CD4-positive, alpha-beta T cell (primary cell): ENCODE data around the gene SIRT4. TPM values are rescaled to one million over a fixed set of nuclear protein-coding genes. Genes with fewer than 3 reads are reported as not detected.

Experiments used
- ATAC-seq: fragments of 200-7000 bp; cut with Tn5 transposase; one replicate; pipeline ENCODE4 v1.10.0; 2022; ENCODE audit warnings: mild to moderate bottlenecking; ENCODE audit not compliant: poor library complexity
- CTCF ChIA-PET: fragments of 350-600 bp; sonication (Branson Sonifier 250); formaldehyde crosslinking; loops from one replicate; lab custom pipeline; 2021; ENCODE audit warnings: antibody characterized with exemption, inconsistent platforms; lab: Charles Lee
- POLR2A ChIA-PET: fragments of 350-600 bp; sonication (Branson Sonifier 250); formaldehyde crosslinking; loops from one replicate; lab custom pipeline; 2021; ENCODE audit warnings: antibody characterized with exemption, inconsistent platforms; lab: Charles Lee
- DNase-seq, 14 experiments: peaks; one replicate each; pipeline ENCODE4 v3.0.0-alpha.2; 2013 to 2020; ENCODE audit warnings: mixed read lengths in 2 of 14
- H3K27ac ChIP-seq, 2 donors: one replicate each; pipeline versions ENCODE4 v1.5.1 to v1.7.0; 2013; ENCODE audit warnings: low read length in 2 of 2, low read depth in 1 of 2, mild to moderate bottlenecking in 1 of 2
- H3K27me3 ChIP-seq, 2 experiments: 1 replicate in 1 of 2; 2 replicates in 1 of 2; pipeline versions ENCODE4 v1.6.1 to v1.7.0; 2013; ENCODE audit warnings: low read length in 2 of 2, control low read depth in 1 of 2, mild to moderate bottlenecking in 1 of 2, moderate library complexity in 1 of 2; ENCODE audit not compliant: insufficient read depth in 2 of 2, control insufficient read depth in 1 of 2
- H3K36me3 ChIP-seq: one replicate; pipeline ENCODE4 v1.6.1; 2013; ENCODE audit warnings: low read length, control low read depth; ENCODE audit not compliant: insufficient read depth
- H3K4me1 ChIP-seq: one replicate; pipeline ENCODE4 v1.6.1; 2013; ENCODE audit warnings: low read length, control low read depth; ENCODE audit not compliant: insufficient read depth
- H3K4me3 ChIP-seq: one replicate; pipeline ENCODE4 v1.5.1; 2013; ENCODE audit warnings: mild to moderate bottlenecking, low read length, moderate library complexity
- H3K9me3 ChIP-seq, 2 experiments: 1 replicate in 1 of 2; 2 replicates in 1 of 2; pipeline versions ENCODE4 v1.6.1 to v1.7.0; 2013; ENCODE audit warnings: low read length in 2 of 2, mild to moderate bottlenecking in 2 of 2, control low read depth in 1 of 2, moderate library complexity in 1 of 2; ENCODE audit not compliant: control insufficient read depth in 1 of 2, insufficient read depth in 1 of 2
- H3K27ac Mint-ChIP-seq: one replicate; pipeline ENCODE4 v1.8.0; 2020; ENCODE audit warnings: mixed read lengths
- H3K27me3 Mint-ChIP-seq: one replicate; pipeline ENCODE4 v1.8.0; 2021; ENCODE audit warnings: mixed read lengths
- H3K36me3 Mint-ChIP-seq: one replicate; pipeline ENCODE4 v1.8.0; 2021; ENCODE audit warnings: low read depth, mixed read lengths
- H3K4me1 Mint-ChIP-seq: one replicate; pipeline ENCODE4 v1.8.0; 2021; ENCODE audit warnings: low read depth, mixed read lengths
- H3K4me3 Mint-ChIP-seq: one replicate; pipeline ENCODE4 v1.8.0; 2020; ENCODE audit warnings: mild to moderate bottlenecking, mixed read lengths
- H3K9me3 Mint-ChIP-seq: one replicate; pipeline ENCODE4 v1.8.0; 2020; ENCODE audit warnings: mixed read lengths
- intact Hi-C, 2 experiments: fragments of 100-400 bp; cut with DNase I in 1 of 2; cut with micrococcal nuclease in 1 of 2; formaldehyde crosslinking; loops; one replicate each; pipeline versions ENCODE4 v1.15.1 to v1.9.0; 2023 to 2025; cut with DNase I, micrococcal nuclease
- total RNA-seq, 174 experiments: library from RNA in 2 of 174; stranded (reverse) in 2 of 174; gene quantifications; one replicate each; pipeline ENCODE4 v1.2.3 and lab custom pipeline; 2021 to 2026
- TF ChIP-seq, protein P1 (sequence below): fragments of 200-600 bp; IDR thresholded peaks from one replicate; pipeline ENCODE4 v1.8.0; 2022; ENCODE audit warnings: antibody characterized with exemption, mild to moderate bottlenecking

SIRT4 gene
- total RNA-seq, 2 experiments from 2014 or later, result 0.59 TPM; not detected in 1

DNA sequence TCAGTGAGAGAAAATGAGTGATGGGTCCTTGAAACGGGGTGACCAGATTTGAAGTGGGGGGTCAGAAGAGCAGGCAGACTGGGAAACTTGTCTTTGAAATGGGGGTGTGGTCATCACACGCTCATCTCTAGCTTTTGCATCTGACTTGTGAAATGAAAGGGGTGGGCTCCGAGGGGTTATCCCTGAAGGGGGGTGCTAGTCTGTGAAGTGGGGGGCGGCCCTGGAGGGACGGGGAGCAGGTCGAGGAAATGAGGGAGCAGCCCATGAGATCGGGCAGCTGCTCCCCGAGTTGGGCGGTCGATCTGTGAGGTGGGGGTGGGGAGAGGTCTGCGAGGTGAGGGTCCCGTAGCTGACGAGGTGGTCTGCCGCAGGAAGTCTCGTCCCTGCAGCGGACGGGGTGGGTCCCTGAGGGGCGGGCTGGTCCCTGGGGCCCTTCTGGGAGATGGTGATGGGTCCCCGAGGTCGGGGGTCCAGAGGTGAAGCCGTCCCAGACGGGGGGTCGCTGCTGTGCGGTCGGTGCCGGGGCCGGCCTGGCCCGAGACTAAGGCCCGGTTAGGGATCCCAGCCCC, 37.1 kb upstream of the SIRT4 start:
- peak overlapping the region; percentile 95 for H3K27ac Mint-ChIP-seq
- H3K4me1 Mint-ChIP-seq, result peaks cover 56% of the 10 kb centered on the region
- peak overlapping the region; percentile 93 for H3K4me3 Mint-ChIP-seq
- Histone ChIP-seq H3K4me1 (peaks cover 52% of the 10 kb centered on the region), H3K36me3 (peaks cover 11% of the 10 kb centered on the region), H3K9me3 (no peaks in the 10 kb centered on the region), H3K27me3 (no peaks in the 10 kb centered on the region), H3K27ac (peak overlapping the region; percentile 60 to 83), H3K4me3 (peak overlapping the region; percentile 95)
- ChIA-PET CTCF (interaction anchor here (0.7 to 10.6 kb wide), 22 partner anchors 8 to 276 kb away, joined by 3 to 234 read pairs (median 5); partner anchors contain the start of genes BICDL1, RNU4-1, RNU4-2 and RPLP0), POLR2A (interaction anchor here (1.3 to 14.3 kb wide), 11 partner anchors 8 to 276 kb away, joined by 4 to 220 read pairs (median 12); partner anchors contain the start of genes BICDL1, RNU4-1, RNU4-2 and RPLP0)
- H3K36me3 Mint-ChIP-seq, result peaks cover 39% of the 10 kb centered on the region
- no peaks in the 10 kb centered on the region for H3K27me3 Mint-ChIP-seq
- ATAC-seq, result no peak
- intact Hi-C loops, result loop anchor here (1.0 to 10.0 kb wide), 4 partner anchors 13 to 150 kb away; partner anchors contain the start of gene RAB35 (in 1 of the 2)
- DNase-seq, result peak in 1 of 14 experiments; percentile 27
- TF ChIP-seq, protein P1, sequence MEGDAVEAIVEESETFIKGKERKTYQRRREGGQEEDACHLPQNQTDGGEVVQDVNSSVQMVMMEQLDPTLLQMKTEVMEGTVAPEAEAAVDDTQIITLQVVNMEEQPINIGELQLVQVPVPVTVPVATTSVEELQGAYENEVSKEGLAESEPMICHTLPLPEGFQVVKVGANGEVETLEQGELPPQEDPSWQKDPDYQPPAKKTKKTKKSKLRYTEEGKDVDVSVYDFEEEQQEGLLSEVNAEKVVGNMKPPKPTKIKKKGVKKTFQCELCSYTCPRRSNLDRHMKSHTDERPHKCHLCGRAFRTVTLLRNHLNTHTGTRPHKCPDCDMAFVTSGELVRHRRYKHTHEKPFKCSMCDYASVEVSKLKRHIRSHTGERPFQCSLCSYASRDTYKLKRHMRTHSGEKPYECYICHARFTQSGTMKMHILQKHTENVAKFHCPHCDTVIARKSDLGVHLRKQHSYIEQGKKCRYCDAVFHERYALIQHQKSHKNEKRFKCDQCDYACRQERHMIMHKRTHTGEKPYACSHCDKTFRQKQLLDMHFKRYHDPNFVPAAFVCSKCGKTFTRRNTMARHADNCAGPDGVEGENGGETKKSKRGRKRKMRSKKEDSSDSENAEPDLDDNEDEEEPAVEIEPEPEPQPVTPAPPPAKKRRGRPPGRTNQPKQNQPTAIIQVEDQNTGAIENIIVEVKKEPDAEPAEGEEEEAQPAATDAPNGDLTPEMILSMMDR, result no peak
- no peaks in the 10 kb centered on the region for H3K9me3 Mint-ChIP-seq

DNA sequence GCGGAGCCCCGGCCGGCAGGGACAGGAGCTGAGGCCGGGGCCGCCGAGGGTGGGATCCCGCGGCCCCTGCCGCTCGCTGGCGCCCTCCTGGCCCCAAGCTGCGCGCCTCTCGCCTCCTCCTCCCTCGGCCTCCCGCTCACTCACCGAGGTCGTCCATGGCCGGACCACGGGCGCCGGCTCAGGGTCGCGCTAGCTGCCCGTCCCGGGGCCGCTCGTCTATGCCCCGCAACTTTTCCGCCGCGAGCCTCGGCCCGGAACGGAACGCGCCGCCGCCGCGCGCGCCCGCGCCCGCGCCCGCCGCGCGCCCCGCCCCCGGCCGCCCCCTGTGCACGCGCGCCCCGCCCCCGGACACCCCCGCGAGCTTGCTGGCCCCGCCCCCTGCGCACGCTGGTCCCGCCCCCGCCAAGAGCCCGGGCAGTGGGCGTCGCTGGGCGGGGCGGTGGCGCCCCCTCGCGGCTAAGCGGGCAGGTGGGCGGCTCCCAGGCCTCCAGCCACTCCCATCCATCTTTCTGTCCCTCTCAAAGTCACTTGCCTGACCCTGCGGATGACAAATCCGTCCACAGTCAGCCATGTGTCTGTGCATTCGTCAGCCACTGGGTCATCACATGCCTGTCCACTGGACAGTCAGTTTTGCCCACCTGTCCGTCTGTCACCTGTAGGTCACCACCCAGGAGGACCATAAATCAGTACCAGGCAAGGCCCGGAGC, 36.5 kb upstream of the SIRT4 start, which contains the start of gene PXN:
PXN (minus strand) TSS at position 258 of the 707 bp plus-strand sequence; CDS start at position 157, 101 bp downstream.
- no peaks in the 10 kb centered on the region for H3K9me3 Mint-ChIP-seq
- ATAC-seq (peak; percentile 83), DNase-seq (peak; percentile 82 to 96 (median 91))
- H3K4me3 Mint-ChIP-seq, result peak within 1 kb of the TSS; percentile 96
- ChIA-PET POLR2A (interaction anchor here (1.3 to 14.3 kb wide), 11 partner anchors 9 to 277 kb away, joined by 4 to 220 read pairs (median 12); partner anchors contain the start of genes BICDL1, RNU4-1, RNU4-2 and RPLP0), CTCF (interaction anchor here (0.7 to 10.6 kb wide), 22 partner anchors 9 to 277 kb away, joined by 3 to 234 read pairs (median 5); partner anchors contain the start of genes BICDL1, RNU4-1, RNU4-2 and RPLP0)
- peak within 1 kb of the TSS; percentile 95 for H3K4me3 ChIP-seq
- intact Hi-C loops, result loop anchor here (1.0 to 10.0 kb wide), 4 partner anchors 17 to 151 kb away; partner anchors contain the start of gene RAB35 (in 1 of the 2)
- H3K36me3 ChIP-seq, result peaks cover 10% of the 10 kb centered on the region
- H3K4me1 ChIP-seq, result peaks cover 46% of the 10 kb centered on the region
- H3K36me3 Mint-ChIP-seq, result peaks cover 32% of the 10 kb centered on the region
- no peaks in the 10 kb centered on the region for H3K27me3 Mint-ChIP-seq
- H3K4me1 Mint-ChIP-seq, result peaks cover 49% of the 10 kb centered on the region
- no peaks in the 10 kb centered on the region for H3K9me3 ChIP-seq
- peak within 1 kb of the TSS; percentile 95 for H3K27ac Mint-ChIP-seq
- H3K27me3 ChIP-seq, result no peaks in the 10 kb centered on the region
- peak within 1 kb of the TSS; percentile 60 to 83 for H3K27ac ChIP-seq
- TF ChIP-seq, protein P1, result peak; percentile 72
